Smooth muscle cell (in vitro differentiated cells): Measurements from ENCODE around the gene TICRR. TPM values are rescaled to one million over a fixed set of nuclear protein-coding genes. Genes with fewer than 3 reads are reported as not detected.

Experiments
- DNase-seq: peaks from one replicate; lab custom pipeline; 2025; ENCODE audit not compliant: unreplicated experiment; lab: John Stamatoyannopoulos, UW
- H2AFZ ChIP-seq: fragments of 200-600 bp; sonication (generic); 2 replicates; pipeline ENCODE4 v1.6.0; 2016; ENCODE audit warnings: antibody characterized with exemption, low read depth, mild to moderate bottlenecking
- H3F3A ChIP-seq: fragments of 200-600 bp; sonication (generic); 2 replicates; pipeline ENCODE4 v1.6.0; 2017; ENCODE audit warnings: antibody characterized with exemption, low read depth
- H3K27ac ChIP-seq: fragments of 200-600 bp; sonication (generic); 2 replicates; pipeline ENCODE4 v1.5.1; 2016; ENCODE audit warnings: low read depth, mild to moderate bottlenecking
- H3K27me3 ChIP-seq: fragments of 200-600 bp; sonication (generic); 2 replicates; pipeline ENCODE4 v1.6.1; 2016; ENCODE audit warnings: low read depth, mild to moderate bottlenecking
- H3K36me3 ChIP-seq: fragments of 200-600 bp; sonication (generic); 2 replicates; pipeline ENCODE4 v1.5.1; 2016; ENCODE audit warnings: low read depth
- H3K4me1 ChIP-seq: fragments of 200-600 bp; sonication (generic); 2 replicates; pipeline ENCODE4 v1.5.1; 2016; ENCODE audit warnings: low read depth
- H3K4me2 ChIP-seq: fragments of 200-600 bp; sonication (generic); 2 replicates; pipeline ENCODE4 v1.6.0; 2016; ENCODE audit warnings: mild to moderate bottlenecking
- H3K4me3 ChIP-seq: fragments of 200-600 bp; sonication (generic); 2 replicates; pipeline ENCODE4 v1.5.1; 2016; ENCODE audit warnings: mild to moderate bottlenecking
- H3K79me2 ChIP-seq: fragments of 200-600 bp; sonication (generic); 2 replicates; pipeline ENCODE4 v1.6.0; 2016; ENCODE audit warnings: low read depth, mild to moderate bottlenecking
- H3K9ac ChIP-seq: fragments of 200-600 bp; sonication (generic); 2 replicates; pipeline ENCODE4 v1.6.0; 2016; ENCODE audit warnings: low read depth
- H3K9me3 ChIP-seq: fragments of 200-600 bp; sonication (generic); replicated peaks from 2 replicates; pipeline ENCODE4 v1.5.1; 2016; ENCODE audit warnings: low read depth
- H4K20me1 ChIP-seq: fragments of 200-600 bp; sonication (generic); 2 replicates; pipeline ENCODE4 v1.6.0; 2016; ENCODE audit warnings: low read depth
- WGBS: methylation state at CpG from one replicate; pipeline ENCODE4 v1.1.7; 2016; ENCODE audit warnings: low lambda C conversion rate; 5-methylcytosine and 5-hydroxymethylcytosine counted together
- polyA plus RNA-seq: library from polyadenylated mRNA; unstranded; fragments of >200 nt; fragmentation: Nextera tagmentation; extraction: Ambion mirVana; gene quantifications from 2 replicates; pipeline ENCODE4 v1.2.1, GENCODE V29; 2016
- total RNA-seq: library from RNA; depleted of rRNA; stranded (reverse); fragments of >200 nt; gene quantifications from 2 replicates; pipeline ENCODE4 v1.2.3, GENCODE V29; 2014
- TF ChIP-seq, protein P1 (sequence below): fragments of 200-600 bp; sonication (generic); IDR thresholded peaks from 2 replicates; pipeline ENCODE4 v1.5.1; 2017; ENCODE audit warnings: borderline replicate concordance, mild to moderate bottlenecking, antibody characterized with exemption; ENCODE audit not compliant: insufficient read depth, poor library complexity, severe bottlenecking

TICRR gene
- total and polyA plus RNA-seq, 2 experiments from 2014 or later: 1.3 to 2.6 TPM

DNA sequence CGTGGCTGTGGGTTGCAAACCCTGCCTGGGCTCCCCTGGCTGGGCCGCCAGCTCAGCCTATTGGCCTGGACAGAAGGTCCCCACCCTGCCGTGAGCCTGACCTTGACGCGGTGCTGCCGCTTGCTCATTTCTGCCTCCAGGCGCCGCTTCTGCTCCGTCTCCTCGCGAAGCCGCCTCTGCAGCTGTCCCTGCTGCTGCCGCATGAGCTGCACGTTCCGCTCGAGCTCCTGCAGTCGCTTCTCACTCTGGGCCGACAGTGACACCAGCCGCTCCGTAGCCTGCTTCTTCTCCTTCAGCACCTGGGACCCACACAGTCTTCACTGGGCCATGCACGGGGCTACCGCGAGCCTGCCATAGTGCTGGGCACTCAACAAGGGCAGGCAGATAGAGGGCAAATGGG is 58.3 kb downstream of the TICRR start:
- H3K9ac ChIP-seq: no peak overlapping the region
- no peak for DNase-seq
- TF ChIP-seq, protein P1, sequence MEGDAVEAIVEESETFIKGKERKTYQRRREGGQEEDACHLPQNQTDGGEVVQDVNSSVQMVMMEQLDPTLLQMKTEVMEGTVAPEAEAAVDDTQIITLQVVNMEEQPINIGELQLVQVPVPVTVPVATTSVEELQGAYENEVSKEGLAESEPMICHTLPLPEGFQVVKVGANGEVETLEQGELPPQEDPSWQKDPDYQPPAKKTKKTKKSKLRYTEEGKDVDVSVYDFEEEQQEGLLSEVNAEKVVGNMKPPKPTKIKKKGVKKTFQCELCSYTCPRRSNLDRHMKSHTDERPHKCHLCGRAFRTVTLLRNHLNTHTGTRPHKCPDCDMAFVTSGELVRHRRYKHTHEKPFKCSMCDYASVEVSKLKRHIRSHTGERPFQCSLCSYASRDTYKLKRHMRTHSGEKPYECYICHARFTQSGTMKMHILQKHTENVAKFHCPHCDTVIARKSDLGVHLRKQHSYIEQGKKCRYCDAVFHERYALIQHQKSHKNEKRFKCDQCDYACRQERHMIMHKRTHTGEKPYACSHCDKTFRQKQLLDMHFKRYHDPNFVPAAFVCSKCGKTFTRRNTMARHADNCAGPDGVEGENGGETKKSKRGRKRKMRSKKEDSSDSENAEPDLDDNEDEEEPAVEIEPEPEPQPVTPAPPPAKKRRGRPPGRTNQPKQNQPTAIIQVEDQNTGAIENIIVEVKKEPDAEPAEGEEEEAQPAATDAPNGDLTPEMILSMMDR: no peak
- no peaks in the 10 kb centered on the region for H3K4me1 ChIP-seq
- no peak overlapping the region for H3K4me2 ChIP-seq
- 95% methylated on average over 23 of the region's 23 CpGs for WGBS
- H3K36me3 ChIP-seq: no peaks in the 10 kb centered on the region
- H3K27me3 ChIP-seq: no peaks in the 10 kb centered on the region
- no peaks in the 10 kb centered on the region for H3K79me2 ChIP-seq
- no peaks in the 10 kb centered on the region for H3K9me3 ChIP-seq
- no peak overlapping the region for H2AFZ ChIP-seq
- H3K27ac ChIP-seq: no peak overlapping the region
- H3F3A ChIP-seq: no peaks in the 10 kb centered on the region
- H3K4me3 ChIP-seq: no peak overlapping the region
- H4K20me1 ChIP-seq: no peaks in the 10 kb centered on the region

DNA sequence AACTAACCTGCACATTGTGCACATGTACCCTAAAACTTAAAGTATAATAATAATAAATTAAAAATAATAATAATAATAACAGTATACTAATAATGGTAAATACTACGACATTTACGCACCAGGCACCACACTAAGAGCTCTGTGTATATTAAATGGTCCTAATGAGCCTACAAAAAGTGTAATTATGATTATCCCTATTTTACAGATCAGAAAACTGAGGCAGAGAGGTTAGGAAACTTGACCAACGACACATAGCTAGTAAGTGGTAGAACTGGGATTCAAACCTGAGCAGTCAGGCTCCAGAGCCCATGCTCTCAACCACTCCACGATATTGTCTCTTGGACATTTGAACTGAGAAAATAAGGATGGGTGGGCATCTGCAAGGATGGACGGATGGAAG is 65.0 kb downstream of the TICRR start:
- Histone ChIP-seq H3K36me3 (no peaks in the 10 kb centered on the region), H2AFZ (no peak overlapping the region), H3K9me3 (no peaks in the 10 kb centered on the region), H3K4me3 (no peak overlapping the region), H3K4me1 (no peaks in the 10 kb centered on the region), H3K4me2 (no peak overlapping the region), H3K27ac (no peak overlapping the region), H3K79me2 (no peaks in the 10 kb centered on the region), H3K9ac (no peak overlapping the region), H4K20me1 (no peaks in the 10 kb centered on the region), H3F3A (no peaks in the 10 kb centered on the region), H3K27me3 (no peaks in the 10 kb centered on the region)
- DNase-seq: no peak
- TF ChIP-seq, protein P1: no peak
- 98% methylated on average over 5 of the region's 5 CpGs for WGBS

DNA sequence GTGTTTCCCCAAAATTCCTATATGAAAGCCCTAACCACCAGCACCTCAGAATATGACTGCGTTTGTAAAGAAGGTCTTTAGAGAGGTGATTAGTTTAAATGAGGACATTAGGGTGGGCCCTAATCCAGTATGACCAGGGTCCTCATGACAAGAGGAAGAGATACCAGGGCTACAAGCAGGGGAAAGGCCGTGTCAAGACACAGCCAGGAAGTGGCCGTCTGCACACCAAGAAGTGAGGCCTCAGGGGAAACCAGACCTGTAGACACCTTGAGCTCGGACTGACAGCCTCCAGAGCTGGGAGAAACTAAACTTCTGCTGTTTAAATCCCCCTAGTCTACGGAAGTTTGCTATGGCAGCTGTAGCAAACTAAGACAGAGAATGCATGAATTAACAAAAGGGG is 65.8 kb downstream of the TICRR start:
- no peaks in the 10 kb centered on the region for H3K9me3 ChIP-seq
- H3K79me2 ChIP-seq: no peaks in the 10 kb centered on the region
- no peaks in the 10 kb centered on the region for H3F3A ChIP-seq
- H3K4me2 ChIP-seq: no peak overlapping the region
- H4K20me1 ChIP-seq: no peaks in the 10 kb centered on the region
- no peaks in the 10 kb centered on the region for H3K4me1 ChIP-seq
- H2AFZ ChIP-seq: no peak overlapping the region
- 96% methylated on average over 5 of the region's 5 CpGs for WGBS
- H3K9ac ChIP-seq: no peak overlapping the region
- H3K4me3 ChIP-seq: no peak overlapping the region
- no peak overlapping the region for H3K27ac ChIP-seq
- H3K27me3 ChIP-seq: no peaks in the 10 kb centered on the region
- TF ChIP-seq, protein P1: no peak
- no peaks in the 10 kb centered on the region for H3K36me3 ChIP-seq
- DNase-seq: no peak

DNA sequence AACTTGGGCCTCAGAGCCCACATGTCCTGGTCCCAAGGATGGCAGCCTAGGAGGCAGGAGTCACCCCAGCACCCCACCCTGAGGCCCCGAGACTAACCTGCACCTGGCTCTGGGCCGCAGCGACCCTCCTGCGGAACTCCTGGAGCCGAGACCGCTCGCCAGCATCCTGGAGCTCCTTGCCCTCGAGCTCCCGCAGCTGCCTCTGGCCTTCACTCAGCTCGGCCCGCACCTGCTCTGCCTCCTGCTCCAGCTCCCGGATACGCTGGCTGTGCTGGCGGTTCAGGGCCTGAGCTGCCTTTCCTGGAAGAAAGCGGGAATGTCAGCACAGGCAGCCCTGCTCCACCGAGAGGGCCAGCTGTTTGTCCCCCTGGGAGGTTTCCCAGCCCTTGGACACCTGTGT is 66.8 kb downstream of the TICRR start:
- Histone ChIP-seq H3K27me3 (no peaks in the 10 kb centered on the region), H4K20me1 (no peaks in the 10 kb centered on the region), H3K4me2 (no peak overlapping the region), H3K9me3 (no peaks in the 10 kb centered on the region), H3K36me3 (no peaks in the 10 kb centered on the region), H3K4me3 (no peak overlapping the region), H3K79me2 (no peaks in the 10 kb centered on the region), H3K9ac (no peak overlapping the region), H2AFZ (no peak overlapping the region), H3K4me1 (no peaks in the 10 kb centered on the region), H3K27ac (no peak overlapping the region), H3F3A (no peaks in the 10 kb centered on the region)
- over 99% methylated on average over 16 of the region's 16 CpGs for WGBS
- DNase-seq: no peak
- TF ChIP-seq, protein P1: no peak
